Measurements from ENCODE around the gene ATP5F1D. TPM values are rescaled to one million over a fixed set of nuclear protein-coding genes. Genes with fewer than 3 reads are reported as not detected.
A peak's percentile ranks its signal among the peaks of the same experiment; 100 is the strongest.

Gene ATP5F1D
- total and polyA plus RNA-seq, 2 experiments from 2014 or later = 139 to 396 TPM

DNA sequence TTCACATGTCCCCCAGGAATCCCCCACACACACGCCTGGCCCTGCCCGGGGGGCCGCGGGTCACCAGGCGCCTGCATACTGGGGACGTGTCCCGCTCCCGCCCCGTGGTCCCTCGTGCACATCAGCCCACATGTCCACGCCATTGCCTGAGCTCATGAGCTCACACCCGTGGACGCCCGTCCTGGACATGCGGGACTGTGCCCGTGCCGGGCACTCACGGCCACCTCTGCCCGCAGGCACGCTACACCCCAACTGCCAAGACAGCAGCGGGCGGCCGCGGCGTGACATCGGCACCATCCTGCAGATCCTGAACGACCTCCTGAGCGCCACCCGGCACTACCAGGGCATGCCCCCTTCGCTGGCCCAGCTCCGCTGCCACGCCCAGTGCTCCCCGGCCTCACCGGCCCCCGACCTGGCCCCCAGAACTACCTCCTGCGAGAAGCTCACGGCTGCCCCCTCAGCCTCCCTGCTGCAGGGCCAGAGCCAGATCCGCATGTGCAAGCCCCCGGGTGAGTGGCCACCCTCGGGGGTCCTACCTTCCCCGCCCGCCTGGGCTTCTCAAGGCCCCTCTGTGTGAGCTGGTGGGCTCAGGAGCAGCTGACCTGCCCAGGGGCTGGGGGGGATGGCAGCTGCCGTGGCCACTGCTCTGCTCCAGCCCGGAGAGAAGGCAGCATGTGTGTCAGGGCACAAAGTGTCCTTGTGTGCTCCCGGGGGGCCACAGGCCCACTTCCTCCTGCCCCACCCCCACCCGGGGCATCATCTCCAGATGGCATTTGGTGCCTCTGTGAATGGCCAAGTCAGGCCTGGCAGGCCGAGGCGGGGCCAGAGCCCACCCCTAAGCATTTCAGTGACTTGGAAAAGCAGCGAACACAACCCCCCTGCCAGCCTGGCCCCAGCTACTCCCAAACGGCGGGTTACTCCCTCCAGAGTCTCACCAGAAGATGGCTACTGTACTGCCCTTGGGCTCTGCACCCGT lies 13.9 kb downstream of the ATP5F1D start:
- Histone ChIP-seq H3K4me3 (no peak overlapping the region), H3K27ac (ENCODE audit: low read depth) (peak overlapping the region; percentile 94; the same call in 1 of the 2 replicates), H2AFZ (no peak overlapping the region), H3F3A (replicated peaks; ENCODE audit: low read depth) (peaks cover 62% of the 10 kb centered on the region), H4K20me1 (replicated peaks; ENCODE audit: insufficient read depth) (peaks cover 35% of the 10 kb centered on the region), H3K9me2 (ENCODE audit: insufficient read depth) (no peaks in the 10 kb centered on the region), H3K79me2 (replicated peaks; ENCODE audit: insufficient read depth) (peaks cover 50% of the 10 kb centered on the region), H3K4me2 (no peak overlapping the region), H3K27me3 (ENCODE audit: insufficient read depth) (no peaks in the 10 kb centered on the region), H3K4me1 (ENCODE audit: insufficient read depth) (peaks cover 33% of the 10 kb centered on the region), H3K36me3 (ENCODE audit: insufficient read depth) (peaks cover 19% of the 10 kb centered on the region)
- Mint-ChIP-seq H3K4me1 (peaks cover 44% of the 10 kb centered on the region), H3K27ac (peak overlapping the region; percentile 74; the same call in 1 of the 2 replicates), H3K27me3 (ENCODE audit: insufficient read depth, low read depth, poor library complexity) (peaks cover 32% of the 10 kb centered on the region), H3K9me3 (no peaks in the 10 kb centered on the region; the same call in 1 of the 3 replicates), H3K36me3 (ENCODE audit: low read depth) (peaks cover 71% of the 10 kb centered on the region), H3K4me3 (no peak overlapping the region)
- ATAC-seq (no peak), DNase-seq (ENCODE audit: low spot score) (no peak)
- no peak for TF ChIP-seq CREB1 (CRISPR knock-in tag; IDR thresholded peaks at IDR 0.05; ENCODE audit: low read depth)
- TF ChIP-seq STAT1 (IDR thresholded peaks at IDR 0.05; ENCODE audit: unreplicated experiment) = no peak
- TF ChIP-seq, protein P1, sequence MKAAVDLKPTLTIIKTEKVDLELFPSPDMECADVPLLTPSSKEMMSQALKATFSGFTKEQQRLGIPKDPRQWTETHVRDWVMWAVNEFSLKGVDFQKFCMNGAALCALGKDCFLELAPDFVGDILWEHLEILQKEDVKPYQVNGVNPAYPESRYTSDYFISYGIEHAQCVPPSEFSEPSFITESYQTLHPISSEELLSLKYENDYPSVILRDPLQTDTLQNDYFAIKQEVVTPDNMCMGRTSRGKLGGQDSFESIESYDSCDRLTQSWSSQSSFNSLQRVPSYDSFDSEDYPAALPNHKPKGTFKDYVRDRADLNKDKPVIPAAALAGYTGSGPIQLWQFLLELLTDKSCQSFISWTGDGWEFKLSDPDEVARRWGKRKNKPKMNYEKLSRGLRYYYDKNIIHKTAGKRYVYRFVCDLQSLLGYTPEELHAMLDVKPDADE (IDR thresholded peaks at IDR 0.05) = no peak
- no peak for TF ChIP-seq EZH2 (IDR thresholded peaks at IDR 0.05; ENCODE audit: low read depth, unreplicated experiment)
- TF ChIP-seq, protein P2, sequence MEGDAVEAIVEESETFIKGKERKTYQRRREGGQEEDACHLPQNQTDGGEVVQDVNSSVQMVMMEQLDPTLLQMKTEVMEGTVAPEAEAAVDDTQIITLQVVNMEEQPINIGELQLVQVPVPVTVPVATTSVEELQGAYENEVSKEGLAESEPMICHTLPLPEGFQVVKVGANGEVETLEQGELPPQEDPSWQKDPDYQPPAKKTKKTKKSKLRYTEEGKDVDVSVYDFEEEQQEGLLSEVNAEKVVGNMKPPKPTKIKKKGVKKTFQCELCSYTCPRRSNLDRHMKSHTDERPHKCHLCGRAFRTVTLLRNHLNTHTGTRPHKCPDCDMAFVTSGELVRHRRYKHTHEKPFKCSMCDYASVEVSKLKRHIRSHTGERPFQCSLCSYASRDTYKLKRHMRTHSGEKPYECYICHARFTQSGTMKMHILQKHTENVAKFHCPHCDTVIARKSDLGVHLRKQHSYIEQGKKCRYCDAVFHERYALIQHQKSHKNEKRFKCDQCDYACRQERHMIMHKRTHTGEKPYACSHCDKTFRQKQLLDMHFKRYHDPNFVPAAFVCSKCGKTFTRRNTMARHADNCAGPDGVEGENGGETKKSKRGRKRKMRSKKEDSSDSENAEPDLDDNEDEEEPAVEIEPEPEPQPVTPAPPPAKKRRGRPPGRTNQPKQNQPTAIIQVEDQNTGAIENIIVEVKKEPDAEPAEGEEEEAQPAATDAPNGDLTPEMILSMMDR (conservative IDR thresholded peaks at IDR 0.05; ENCODE audit: low read depth in 2 of 2) = no peak
- no peak for TF ChIP-seq JUNB (IDR thresholded peaks at IDR 0.05; ENCODE audit: unreplicated experiment)
- TF ChIP-seq, protein P3, sequence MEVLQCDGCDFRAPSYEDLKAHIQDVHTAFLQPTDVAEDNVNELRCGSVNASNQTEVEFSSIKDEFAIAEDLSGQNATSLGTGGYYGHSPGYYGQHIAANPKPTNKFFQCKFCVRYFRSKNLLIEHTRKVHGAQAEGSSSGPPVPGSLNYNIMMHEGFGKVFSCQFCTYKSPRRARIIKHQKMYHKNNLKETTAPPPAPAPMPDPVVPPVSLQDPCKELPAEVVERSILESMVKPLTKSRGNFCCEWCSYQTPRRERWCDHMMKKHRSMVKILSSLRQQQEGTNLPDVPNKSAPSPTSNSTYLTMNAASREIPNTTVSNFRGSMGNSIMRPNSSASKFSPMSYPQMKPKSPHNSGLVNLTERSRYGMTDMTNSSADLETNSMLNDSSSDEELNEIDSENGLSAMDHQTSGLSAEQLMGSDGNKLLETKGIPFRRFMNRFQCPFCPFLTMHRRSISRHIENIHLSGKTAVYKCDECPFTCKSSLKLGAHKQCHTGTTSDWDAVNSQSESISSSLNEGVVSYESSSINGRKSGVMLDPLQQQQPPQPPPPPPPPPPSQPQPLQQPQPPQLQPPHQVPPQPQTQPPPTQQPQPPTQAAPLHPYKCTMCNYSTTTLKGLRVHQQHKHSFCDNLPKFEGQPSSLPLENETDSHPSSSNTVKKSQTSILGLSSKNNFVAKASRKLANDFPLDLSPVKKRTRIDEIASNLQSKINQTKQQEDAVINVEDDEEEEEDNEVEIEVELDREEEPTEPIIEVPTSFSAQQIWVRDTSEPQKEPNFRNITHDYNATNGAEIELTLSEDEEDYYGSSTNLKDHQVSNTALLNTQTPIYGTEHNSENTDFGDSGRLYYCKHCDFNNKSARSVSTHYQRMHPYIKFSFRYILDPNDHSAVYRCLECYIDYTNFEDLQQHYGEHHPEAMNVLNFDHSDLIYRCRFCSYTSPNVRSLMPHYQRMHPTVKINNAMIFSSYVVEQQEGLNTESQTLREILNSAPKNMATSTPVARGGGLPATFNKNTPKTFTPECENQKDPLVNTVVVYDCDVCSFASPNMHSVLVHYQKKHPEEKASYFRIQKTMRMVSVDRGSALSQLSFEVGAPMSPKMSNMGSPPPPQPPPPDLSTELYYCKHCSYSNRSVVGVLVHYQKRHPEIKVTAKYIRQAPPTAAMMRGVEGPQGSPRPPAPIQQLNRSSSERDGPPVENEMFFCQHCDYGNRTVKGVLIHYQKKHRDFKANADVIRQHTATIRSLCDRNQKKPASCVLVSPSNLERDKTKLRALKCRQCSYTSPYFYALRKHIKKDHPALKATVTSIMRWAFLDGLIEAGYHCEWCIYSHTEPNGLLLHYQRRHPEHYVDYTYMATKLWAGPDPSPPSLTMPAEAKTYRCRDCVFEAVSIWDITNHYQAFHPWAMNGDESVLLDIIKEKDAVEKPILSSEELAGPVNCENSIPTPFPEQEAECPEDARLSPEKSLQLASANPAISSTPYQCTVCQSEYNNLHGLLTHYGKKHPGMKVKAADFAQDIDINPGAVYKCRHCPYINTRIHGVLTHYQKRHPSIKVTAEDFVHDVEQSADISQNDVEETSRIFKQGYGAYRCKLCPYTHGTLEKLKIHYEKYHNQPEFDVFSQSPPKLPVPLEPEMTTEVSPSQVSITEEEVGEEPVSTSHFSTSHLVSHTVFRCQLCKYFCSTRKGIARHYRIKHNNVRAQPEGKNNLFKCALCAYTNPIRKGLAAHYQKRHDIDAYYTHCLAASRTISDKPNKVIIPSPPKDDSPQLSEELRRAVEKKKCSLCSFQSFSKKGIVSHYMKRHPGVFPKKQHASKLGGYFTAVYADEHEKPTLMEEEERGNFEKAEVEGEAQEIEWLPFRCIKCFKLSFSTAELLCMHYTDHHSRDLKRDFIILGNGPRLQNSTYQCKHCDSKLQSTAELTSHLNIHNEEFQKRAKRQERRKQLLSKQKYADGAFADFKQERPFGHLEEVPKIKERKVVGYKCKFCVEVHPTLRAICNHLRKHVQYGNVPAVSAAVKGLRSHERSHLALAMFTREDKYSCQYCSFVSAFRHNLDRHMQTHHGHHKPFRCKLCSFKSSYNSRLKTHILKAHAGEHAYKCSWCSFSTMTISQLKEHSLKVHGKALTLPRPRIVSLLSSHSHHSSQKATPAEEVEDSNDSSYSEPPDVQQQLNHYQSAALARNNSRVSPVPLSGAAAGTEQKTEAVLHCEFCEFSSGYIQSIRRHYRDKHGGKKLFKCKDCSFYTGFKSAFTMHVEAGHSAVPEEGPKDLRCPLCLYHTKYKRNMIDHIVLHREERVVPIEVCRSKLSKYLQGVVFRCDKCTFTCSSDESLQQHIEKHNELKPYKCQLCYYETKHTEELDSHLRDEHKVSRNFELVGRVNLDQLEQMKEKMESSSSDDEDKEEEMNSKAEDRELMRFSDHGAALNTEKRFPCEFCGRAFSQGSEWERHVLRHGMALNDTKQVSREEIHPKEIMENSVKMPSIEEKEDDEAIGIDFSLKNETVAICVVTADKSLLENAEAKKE (CRISPR knock-in tag; IDR thresholded peaks at IDR 0.05) = no peak
- TF ChIP-seq ZNF331 (CRISPR knock-in tag; IDR thresholded peaks at IDR 0.05; ENCODE audit: low read depth) = no peak

Measured in GM23338 (cell line).